Prostate gland (tissue), 2 donors: ENCODE measurements around the gene LRRC75B. TPM values are rescaled to one million over a fixed set of nuclear protein-coding genes. Genes with fewer than 3 reads are reported as not detected.

Experiments used
- DNase-seq: peaks from one replicate; pipeline ENCODE4 v3.0.0-alpha.2; 2019; ENCODE audit warnings: low spot score
- H3K27ac ChIP-seq, 2 donors: fragments of 200-600 bp; sonication (generic); 2 replicates each; pipeline ENCODE4 v1.5.1; 2017 to 2019
- H3K27me3 ChIP-seq: fragments of 200-600 bp; sonication (generic); replicated peaks from 2 replicates; pipeline ENCODE4 v1.5.1; 2019; ENCODE audit not compliant: insufficient read depth
- H3K36me3 ChIP-seq, 2 donors: fragments of 200-600 bp; sonication (generic); 1 replicate in 1 of 2; 2 replicates in 1 of 2; pipeline versions ENCODE4 v1.5.1 to v1.8.1; 2017 to 2019
- H3K4me1 ChIP-seq: fragments of 200-600 bp; sonication (generic); replicated peaks from 2 replicates; pipeline ENCODE4 v1.5.1; 2019
- H3K4me3 ChIP-seq, 2 donors: fragments of 200-600 bp; sonication (generic); 2 replicates each; pipeline ENCODE4 v1.5.1; 2017 to 2019
- H3K9me3 ChIP-seq: fragments of 200-600 bp; sonication (generic); 2 replicates; pipeline ENCODE4 v1.5.1; 2017
- POLR2A ChIP-seq: fragments of 450-650 bp; IDR thresholded peaks from one replicate; pipeline ENCODE4 v1.6.1; 2016; ENCODE audit warnings: antibody characterized with exemption, mild to moderate bottlenecking
- POLR2AphosphoS5 ChIP-seq: sonication (generic); formaldehyde crosslinking; IDR thresholded peaks from one replicate; pipeline ENCODE4 v1.6.1; 2017; ENCODE audit warnings: antibody characterized with exemption
- WGBS: methylation state at CpG from one replicate; pipeline ENCODE4 v1.1.5; 2018; 5-methylcytosine and 5-hydroxymethylcytosine counted together
- intact Hi-C: fragments of 100-400 bp; cut with DNase I; formaldehyde crosslinking; loops from one replicate; pipeline ENCODE4 v1.14.2; 2022
- total RNA-seq, 2 donors: library from RNA; depleted of rRNA; stranded (reverse); fragments of >200 nt; gene quantifications; one replicate each; pipeline ENCODE4 v1.1.0, GENCODE V29; 2016
- TF ChIP-seq, protein P1 (sequence below), 4 experiments: fragments of 200-600 bp in 2 of 4; fragments of 450-650 bp in 2 of 4; sonication (generic) in 2 of 4; IDR thresholded peaks; 1 replicate in 3 of 4; 2 replicates in 1 of 4; pipeline ENCODE4 v1.5.1; 2016 to 2019; ENCODE audit warnings: antibody characterized with exemption in 4 of 4, mild to moderate bottlenecking in 2 of 4, moderate library complexity in 2 of 4

Gene LRRC75B
- total RNA-seq, 2 donors from 2014 or later = 57.0 to 161 TPM

DNA sequence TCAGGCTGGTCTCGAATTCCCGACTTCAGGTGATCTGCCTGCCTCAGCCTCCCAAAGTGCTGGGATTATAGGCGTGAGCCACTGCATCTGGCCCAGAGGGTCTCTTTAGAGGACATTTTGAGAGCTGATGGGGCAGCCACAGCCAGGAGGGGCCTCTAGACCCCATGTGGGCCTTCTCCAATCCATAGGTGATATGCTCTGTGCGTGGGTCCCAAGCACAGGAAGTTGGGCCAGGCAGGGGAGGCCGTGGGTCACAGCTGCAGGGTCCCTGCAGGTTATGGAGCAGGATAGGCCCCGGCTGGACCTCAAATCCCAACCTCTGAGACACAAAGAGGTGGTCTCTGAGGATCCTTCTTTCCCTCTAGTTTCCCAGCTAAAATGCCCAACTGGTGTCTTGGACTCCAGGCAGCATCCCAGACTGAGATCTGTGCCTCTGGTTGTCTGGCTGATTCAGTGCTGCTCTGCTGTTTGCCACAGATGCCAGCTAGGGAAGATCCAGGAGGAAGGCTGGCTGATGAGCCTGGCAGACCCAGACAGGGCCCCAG lies 1.5 kb downstream of the LRRC75B start:
- H3K4me3 ChIP-seq = no peak overlapping the region
- no peaks in the 10 kb centered on the region for H3K9me3 ChIP-seq
- intact Hi-C loops = no loop called here
- no peak for DNase-seq
- TF ChIP-seq, protein P1, sequence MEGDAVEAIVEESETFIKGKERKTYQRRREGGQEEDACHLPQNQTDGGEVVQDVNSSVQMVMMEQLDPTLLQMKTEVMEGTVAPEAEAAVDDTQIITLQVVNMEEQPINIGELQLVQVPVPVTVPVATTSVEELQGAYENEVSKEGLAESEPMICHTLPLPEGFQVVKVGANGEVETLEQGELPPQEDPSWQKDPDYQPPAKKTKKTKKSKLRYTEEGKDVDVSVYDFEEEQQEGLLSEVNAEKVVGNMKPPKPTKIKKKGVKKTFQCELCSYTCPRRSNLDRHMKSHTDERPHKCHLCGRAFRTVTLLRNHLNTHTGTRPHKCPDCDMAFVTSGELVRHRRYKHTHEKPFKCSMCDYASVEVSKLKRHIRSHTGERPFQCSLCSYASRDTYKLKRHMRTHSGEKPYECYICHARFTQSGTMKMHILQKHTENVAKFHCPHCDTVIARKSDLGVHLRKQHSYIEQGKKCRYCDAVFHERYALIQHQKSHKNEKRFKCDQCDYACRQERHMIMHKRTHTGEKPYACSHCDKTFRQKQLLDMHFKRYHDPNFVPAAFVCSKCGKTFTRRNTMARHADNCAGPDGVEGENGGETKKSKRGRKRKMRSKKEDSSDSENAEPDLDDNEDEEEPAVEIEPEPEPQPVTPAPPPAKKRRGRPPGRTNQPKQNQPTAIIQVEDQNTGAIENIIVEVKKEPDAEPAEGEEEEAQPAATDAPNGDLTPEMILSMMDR (IDR thresholded peaks at IDR 0.05) = no peak
- TF ChIP-seq POLR2A (no peak), POLR2AphosphoS5 (no peak)
- peaks cover 39% of the 10 kb centered on the region for H3K4me1 ChIP-seq
- H3K27me3 ChIP-seq = no peaks in the 10 kb centered on the region
- WGBS = 95% methylated on average over 6 of the region's 6 CpGs
- peak overlapping the region in 1 of 2 donors; percentile 86 for H3K27ac ChIP-seq
- no peaks in the 10 kb centered on the region for H3K36me3 ChIP-seq

DNA sequence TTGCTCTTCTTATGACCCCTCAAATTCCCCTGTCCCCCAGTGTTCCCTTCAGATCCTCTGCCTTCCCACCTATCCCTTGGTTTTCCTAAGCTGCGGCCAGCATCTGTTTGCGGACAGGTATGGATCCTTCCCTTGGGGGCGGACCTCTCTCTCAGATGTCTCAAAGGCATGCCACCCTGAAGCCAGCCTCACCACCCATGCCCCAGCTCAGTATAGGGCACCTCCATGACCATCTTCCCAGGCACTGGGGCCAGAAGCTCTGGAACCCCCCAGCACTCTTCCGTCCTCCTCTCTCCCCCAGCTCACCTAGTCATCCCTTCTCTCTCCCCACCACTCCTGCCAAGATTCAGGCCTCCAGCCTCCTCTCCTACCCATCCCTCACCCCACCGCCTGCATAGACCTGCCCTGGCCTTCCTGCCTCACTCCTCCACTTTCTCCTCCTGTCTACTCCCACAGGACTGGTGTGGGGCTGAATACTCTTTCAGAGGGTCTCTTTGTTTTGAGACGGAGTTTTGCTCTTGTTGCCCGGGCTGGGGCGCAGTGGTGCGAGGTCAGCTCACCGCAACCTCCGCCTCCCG lies 2.2 kb downstream of the LRRC75B start:
- H3K36me3 ChIP-seq = no peaks in the 10 kb centered on the region
- peak overlapping the region in 1 of 2 donors; percentile 86 for H3K27ac ChIP-seq
- no peaks in the 10 kb centered on the region for H3K9me3 ChIP-seq
- TF ChIP-seq, protein P1 (IDR thresholded peaks at IDR 0.05) = no peak
- TF ChIP-seq POLR2A (no peak), POLR2AphosphoS5 (no peak)
- 97% methylated on average over 12 of the region's 12 CpGs for WGBS
- H3K4me1 ChIP-seq = peaks cover 37% of the 10 kb centered on the region
- no peak overlapping the region for H3K4me3 ChIP-seq
- no peaks in the 10 kb centered on the region for H3K27me3 ChIP-seq
- intact Hi-C loops = no loop called here
- DNase-seq = no peak

DNA sequence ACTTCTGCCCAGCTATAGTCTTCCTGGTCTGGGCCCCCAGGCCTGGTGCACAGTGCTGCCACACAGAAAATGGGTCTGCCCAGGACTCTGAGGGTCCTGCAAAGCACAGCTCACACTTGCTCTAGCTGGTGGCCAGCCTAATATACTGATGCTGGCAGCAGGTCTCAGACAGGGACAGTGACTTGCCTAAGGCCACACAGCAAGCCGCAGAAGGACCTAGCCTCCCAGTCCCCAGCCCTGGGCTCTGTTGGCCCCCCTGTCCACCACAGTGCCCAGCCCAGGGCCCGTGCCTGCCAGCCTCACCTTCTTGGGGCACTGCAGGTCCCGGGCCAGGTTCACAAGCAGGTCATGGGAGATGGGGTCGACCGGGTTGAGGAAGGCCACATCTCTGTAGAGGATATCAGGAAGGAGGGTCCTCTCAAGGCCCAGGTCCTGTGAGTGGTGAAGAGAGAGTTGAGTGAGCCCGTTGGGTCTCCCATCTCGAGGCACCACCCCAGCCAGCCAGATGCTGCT lies 3.3 kb downstream of the LRRC75B start:
- H3K4me1 ChIP-seq = peaks cover 36% of the 10 kb centered on the region
- WGBS = 92% methylated on average over 7 of the region's 7 CpGs
- no peaks in the 10 kb centered on the region for H3K27me3 ChIP-seq
- H3K27ac ChIP-seq = peak overlapping the region in 1 of 2 donors; percentile 62
- DNase-seq = no peak
- H3K4me3 ChIP-seq = no peak overlapping the region
- no peaks in the 10 kb centered on the region for H3K9me3 ChIP-seq
- intact Hi-C loops = no loop called here
- TF ChIP-seq, protein P1 (IDR thresholded peaks at IDR 0.05) = no peak
- no peak for TF ChIP-seq POLR2A
- TF ChIP-seq POLR2AphosphoS5 = no peak
- H3K36me3 ChIP-seq = no peaks in the 10 kb centered on the region

DNA sequence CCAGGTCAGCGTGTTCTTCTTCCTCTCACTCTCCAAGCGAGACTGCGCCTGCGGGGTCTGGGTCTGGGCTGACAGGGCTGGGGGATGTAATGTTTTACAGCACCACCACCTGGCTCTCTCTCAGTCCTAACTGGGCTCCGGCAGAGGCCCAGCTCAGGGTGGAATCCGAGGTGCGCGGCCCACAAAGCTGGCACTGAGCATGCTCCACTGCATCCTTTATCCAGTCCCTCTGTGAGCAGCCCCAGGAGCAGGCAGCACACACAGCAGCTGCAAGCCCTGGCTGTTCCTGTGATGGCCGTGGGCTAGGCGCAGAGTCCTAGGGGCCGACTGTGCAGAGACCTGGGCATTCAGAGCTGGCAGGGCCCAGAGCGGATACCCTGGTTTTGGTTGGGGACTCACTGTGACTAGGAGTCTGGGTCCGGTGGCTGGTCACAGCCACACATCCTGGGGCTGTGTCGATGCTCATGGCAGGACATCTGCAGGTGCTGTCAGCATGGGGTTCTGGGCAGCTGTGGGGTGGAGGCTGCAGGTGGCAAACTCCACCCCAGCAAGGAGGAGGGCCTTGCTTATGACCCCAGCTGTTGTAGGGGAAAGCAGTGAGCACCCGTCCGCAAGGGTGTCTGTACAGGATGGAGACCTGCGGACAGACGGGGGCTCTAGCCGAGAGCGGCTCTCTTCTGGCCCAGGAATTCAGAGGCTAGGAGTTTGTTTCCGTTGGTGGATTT lies 4.0 kb downstream of the LRRC75B start:
- no peak for DNase-seq
- intact Hi-C loops = no loop called here
- no peaks in the 10 kb centered on the region for H3K27me3 ChIP-seq

More for the DNA sequence above, 4.0 kb downstream of the LRRC75B start:
- no peak overlapping the region for H3K4me3 ChIP-seq
- TF ChIP-seq, protein P1 (IDR thresholded peaks at IDR 0.05) = no peak
- TF ChIP-seq POLR2A (no peak), POLR2AphosphoS5 (no peak)
- WGBS = 83% methylated on average over 21 of the region's 21 CpGs
- H3K27ac ChIP-seq = peak overlapping the region; percentile 7 to 62
- H3K9me3 ChIP-seq = no peaks in the 10 kb centered on the region
- peaks cover 36% of the 10 kb centered on the region for H3K4me1 ChIP-seq
- H3K36me3 ChIP-seq = no peaks in the 10 kb centered on the region
